Heart right ventricle (tissue), 16 donors: Measurements from ENCODE around the gene ZNF438. TPM values are rescaled to one million over a fixed set of nuclear protein-coding genes. Genes with fewer than 3 reads are reported as not detected.
A peak's percentile ranks its signal among the peaks of the same experiment; 100 is the strongest.

Experiments
- ATAC-seq, 8 donors: fragments of 200-7000 bp; cut with Tn5 transposase; one replicate each; pipeline ENCODE4 v1.9.1; 2020; ENCODE audit warnings: mild to moderate bottlenecking in 8 of 8, moderate library complexity in 8 of 8, moderate number of reproducible peaks in 1 of 8
- DNase-seq, 2 donors: peaks; one replicate each; pipeline ENCODE4 v3.0.0-alpha.2; 2020
- H3K27ac ChIP-seq, 10 donors: fragments of 200-600 bp; sonication (generic) in 2 of 10; one replicate each; pipeline versions ENCODE4 v1.5.0 to v1.8.0; 2020 to 2022; ENCODE audit warnings: mild to moderate bottlenecking in 3 of 10
- H3K27me3 ChIP-seq, 7 donors: fragments of 200-600 bp; one replicate each; pipeline ENCODE4 v1.8.0; 2021 to 2022; ENCODE audit warnings: mild to moderate bottlenecking in 2 of 7
- H3K36me3 ChIP-seq, 9 donors: fragments of 200-600 bp; sonication (generic) in 1 of 9; one replicate each; pipeline versions ENCODE4 v1.5.0 to v1.8.0; 2020 to 2022; ENCODE audit warnings: mild to moderate bottlenecking in 2 of 9
- H3K4me1 ChIP-seq, 9 donors: fragments of 200-600 bp; sonication (generic) in 1 of 9; one replicate each; pipeline versions ENCODE4 v1.5.0 to v1.8.0; 2020 to 2022; ENCODE audit warnings: mild to moderate bottlenecking in 4 of 9
- H3K4me3 ChIP-seq, 10 donors: fragments of 200-600 bp; sonication (generic) in 2 of 10; one replicate each; pipeline versions ENCODE4 v1.5.0 to v1.8.0; 2020 to 2022; ENCODE audit warnings: mild to moderate bottlenecking in 7 of 10, moderate library complexity in 2 of 10
- H3K9me3 ChIP-seq, 11 donors: fragments of 200-600 bp in 10 of 11; sonication (generic) in 2 of 11; one replicate each; pipeline versions ENCODE4 v1.5.0 to v1.8.0; 2013 to 2022; ENCODE audit warnings: mild to moderate bottlenecking in 2 of 11, control low read depth in 1 of 11, moderate library complexity in 1 of 11
- WGBS, 2 donors: extraction: QIAGEN DNeasy Blood & Tissue Kit; methylation state at CpG; one replicate each; pipeline ENCODE4 v1.1.7; 2013; ENCODE audit warnings: inconsistent platforms in 1 of 2; 5-methylcytosine and 5-hydroxymethylcytosine counted together
- intact Hi-C, 10 donors: fragments of 100-400 bp; cut with DNase I; formaldehyde crosslinking; loops; one replicate each; pipeline versions ENCODE4 v1.11.1 to v1.14.2; 2022
- polyA plus RNA-seq, 2 donors: library from polyadenylated mRNA; stranded (reverse); fragments of 200-250 nt; gene quantifications; one replicate each; pipeline ENCODE4 v1.2.3, GENCODE V29; 2013
- total RNA-seq, 10 donors: library from RNA; stranded (reverse); fragmentation: NEBNext Ultra II Directional in 3 of 10; extraction: Animal tissue kit (Norgen Biotek cat#: 25700) in 3 of 10; gene quantifications; one replicate each; pipeline versions ENCODE4 v1.2.1 to v1.2.4, GENCODE V29; 2021 to 2023
- TF ChIP-seq, protein P1 (sequence below), 9 donors: fragments of 200-600 bp; sonication (generic) in 2 of 9; IDR thresholded peaks; one replicate each; pipeline versions ENCODE4 v1.5.0 to v1.8.0; 2021 to 2022; ENCODE audit warnings: antibody characterized with exemption in 9 of 9, mild to moderate bottlenecking in 5 of 9, moderate library complexity in 1 of 9
- donor health status: Arrhythmogenic right ventricular cardiomyopathy.
- donor health status: ischemic (EF 13 %, LVEDD 7.1; RV severe dilation, severe dysfunction).
- donor health status: healthy with polysubstance abuse.
- donor health status: DM: no; HTN: yes; CAD: no.
- donor health status: DM: no; HTN: no; CAD: no.
- donor health status: ischemic (EF 25% LVEDD 6.9; RV normal size, moderate dysfunction).
- donor health status: ischemic (EF 25% LVEDD 5.7; RV mildly dilated, moderate dysfunction).
- donor health status: healthy.
- donor health status: DM: yes; HTN: yes; CAD: no.
- donor health status: Ischemic cardiomyopathy.
- donor health status: ischemic (EF 35%, LVEDD 5.7; RV mildly dilated, moderate dysfunction).
- donor health status: nonischemic (EF 11% LVEDD 7.7; RV severe dilation, severe dysfunction).
- donor health status: DM: yes; HTN: yes; CAD: no.
- donor health status: PGD.
- donor health status: ischemic (EF 29% LVEDD 5.4; RV normal size, mild dysfunction).
- donor health status: nonischemic (EF 23%, LVEDD 6.1; RV moderate dilation, normal function).

The ZNF438 gene
- total and polyA plus RNA-seq, 12 donors: 7.8 to 21.1 (median 12.4) TPM

DNA sequence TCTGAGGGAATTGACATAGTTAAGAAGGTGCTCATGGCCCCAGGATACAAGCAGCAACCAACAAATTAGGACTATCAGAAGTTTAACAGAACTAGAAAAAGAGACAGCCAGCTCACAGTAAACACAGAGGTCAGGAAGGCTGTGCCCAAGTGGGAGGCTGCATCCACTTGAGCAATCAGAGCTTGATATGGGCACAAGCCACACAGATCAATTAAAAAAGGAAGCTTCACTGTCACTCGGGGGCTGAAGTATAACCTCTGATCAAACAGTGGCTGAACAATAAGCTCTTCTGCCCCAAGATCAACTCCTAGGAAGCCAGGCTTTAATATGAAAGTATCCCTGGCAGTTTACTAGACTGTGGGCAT is 40.0 kb downstream of the ZNF438 start:
- H3K4me3 ChIP-seq: no peak overlapping the region
- H3K27ac ChIP-seq: peak overlapping the region in 6 of 10 donors; percentile 10 to 54 (median 42)
- intact Hi-C loops: no loop called here
- peaks cover 0 to 15% (median 9%) of the 10 kb centered on the region in 11 donors for H3K9me3 ChIP-seq
- TF ChIP-seq, protein P1, sequence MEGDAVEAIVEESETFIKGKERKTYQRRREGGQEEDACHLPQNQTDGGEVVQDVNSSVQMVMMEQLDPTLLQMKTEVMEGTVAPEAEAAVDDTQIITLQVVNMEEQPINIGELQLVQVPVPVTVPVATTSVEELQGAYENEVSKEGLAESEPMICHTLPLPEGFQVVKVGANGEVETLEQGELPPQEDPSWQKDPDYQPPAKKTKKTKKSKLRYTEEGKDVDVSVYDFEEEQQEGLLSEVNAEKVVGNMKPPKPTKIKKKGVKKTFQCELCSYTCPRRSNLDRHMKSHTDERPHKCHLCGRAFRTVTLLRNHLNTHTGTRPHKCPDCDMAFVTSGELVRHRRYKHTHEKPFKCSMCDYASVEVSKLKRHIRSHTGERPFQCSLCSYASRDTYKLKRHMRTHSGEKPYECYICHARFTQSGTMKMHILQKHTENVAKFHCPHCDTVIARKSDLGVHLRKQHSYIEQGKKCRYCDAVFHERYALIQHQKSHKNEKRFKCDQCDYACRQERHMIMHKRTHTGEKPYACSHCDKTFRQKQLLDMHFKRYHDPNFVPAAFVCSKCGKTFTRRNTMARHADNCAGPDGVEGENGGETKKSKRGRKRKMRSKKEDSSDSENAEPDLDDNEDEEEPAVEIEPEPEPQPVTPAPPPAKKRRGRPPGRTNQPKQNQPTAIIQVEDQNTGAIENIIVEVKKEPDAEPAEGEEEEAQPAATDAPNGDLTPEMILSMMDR (IDR thresholded peaks at IDR 0.05): no peak
- no peaks in the 10 kb centered on the region for H3K27me3 ChIP-seq
- H3K36me3 ChIP-seq: peaks cover 0 to 12% (median 0%) of the 10 kb centered on the region in 9 donors
- peaks cover 0 to 61% (median 46%) of the 10 kb centered on the region in 9 donors for H3K4me1 ChIP-seq
- WGBS, 2 donors: 50 to 63% methylated on average over 1 of the region's 1 CpG
- DNase-seq: no peak
- ATAC-seq: peak in 2 of 8 donors; percentile 20 to 27

- intact Hi-C loops: no loop called here
- 95 to 99% methylated on average over 2 of the region's 2 CpGs for WGBS, 2 donors
- no peaks in the 10 kb centered on the region for H3K27me3 ChIP-seq
Observed at GRCh38 chr10:30990971-30991646, 40.6 kb downstream of the ZNF438 start.

GRCh38 chr10:30990351-30990750 is 41.3 kb downstream of the ZNF438 start:
- no peaks in the 10 kb centered on the region for H3K27me3 ChIP-seq
- H3K36me3 ChIP-seq: peaks cover 0 to 12% (median 0%) of the 10 kb centered on the region in 9 donors
- peaks cover 0 to 69% (median 56%) of the 10 kb centered on the region in 9 donors for H3K4me1 ChIP-seq
- H3K27ac ChIP-seq: peak overlapping the region in 3 of 10 donors; percentile 46 to 81 (median 79)
- DNase-seq (no peak), ATAC-seq (no peak)
- TF ChIP-seq, protein P1 (IDR thresholded peaks at IDR 0.05): no peak
- intact Hi-C loops: no loop called here
- H3K4me3 ChIP-seq: no peak overlapping the region
- WGBS, 2 donors: 84 to 92% methylated on average over 2 of the region's 2 CpGs
- H3K9me3 ChIP-seq: peaks cover 0 to 13% (median 8%) of the 10 kb centered on the region in 11 donors

More at GRCh38 chr10:30990971-30991646, 40.6 kb downstream of the ZNF438 start:
- Histone ChIP-seq H3K9me3 (peaks cover 0 to 15% (median 9%) of the 10 kb centered on the region in 11 donors), H3K4me3 (no peak overlapping the region), H3K4me1 (peaks cover 0 to 62% (median 51%) of the 10 kb centered on the region in 9 donors), H3K36me3 (peaks cover 0 to 12% (median 0%) of the 10 kb centered on the region in 9 donors), H3K27ac (peak overlapping the region in 6 of 10 donors; percentile 10 to 81 (median 42))
- ATAC-seq (peak in 3 of 8 donors; percentile 7 to 45 (median 26)), DNase-seq (no peak)
- TF ChIP-seq, protein P1 (IDR thresholded peaks at IDR 0.05): no peak

- TF ChIP-seq, protein P1 (IDR thresholded peaks at IDR 0.05): no peak
- 7 to 15% methylated on average over 1 of the region's 1 CpG for WGBS, 2 donors
- Histone ChIP-seq H3K27ac (peak overlapping the region in 9 of 10 donors; percentile 33 to 84 (median 67)), H3K4me3 (peak overlapping the region in 1 of 10 donors; percentile 1), H3K27me3 (no peaks in the 10 kb centered on the region), H3K36me3 (peaks cover 0 to 2% (median 0%) of the 10 kb centered on the region in 9 donors), H3K9me3 (peaks cover 0 to 8% (median 0%) of the 10 kb centered on the region in 11 donors), H3K4me1 (peaks cover 0 to 83% (median 60%) of the 10 kb centered on the region in 9 donors)
- intact Hi-C loops: loop anchor here in 1 of 10 donors (2.0 kb wide), 1 partner anchor 42 kb away; the partner anchor contains the start of gene ZNF438
- DNase-seq (no peak), ATAC-seq (peak; percentile 22 to 84 (median 75))
Observed at GRCh38 chr10:30988831-30989435, 42.7 kb downstream of the ZNF438 start.
